ENCODE data around the gene CENPF.
"Not testable (repeated sequence)": the region's sequence is repeated elsewhere in the genome, so short reads cannot be mapped to it uniquely, and the experiment has no call there.

Gene CENPF

GRCh38 chr1:214650664-214651063 is 47.7 kb downstream of the CENPF start:
- Histone ChIP-seq H3K9ac (ENCODE audit: low read depth, low read length) (no peak overlapping the region), H3K4me1 (ENCODE audit: insufficient read depth, low read length) (no peaks in the 10 kb centered on the region), H3K27ac (ENCODE audit: low read length) (no peak overlapping the region), H3K9me3 (ENCODE audit: insufficient read depth, low read depth, low read length) (no peaks in the 10 kb centered on the region), H3K36me3 (ENCODE audit: insufficient read depth, low read depth, low read length) (peaks cover 100% of the 10 kb centered on the region), H3K27me3 (ENCODE audit: insufficient read depth, low read length) (no peaks in the 10 kb centered on the region), H3K4me3 (ENCODE audit: low read length) (no peak overlapping the region)

GRCh38 chr1:214657299-214657698 is 54.3 kb downstream of the CENPF start:
- Histone ChIP-seq H3K9ac (ENCODE audit: low read depth, low read length) (no peak overlapping the region), H3K27ac (ENCODE audit: low read length) (no peak overlapping the region), H3K27me3 (ENCODE audit: insufficient read depth, low read length) (no peaks in the 10 kb centered on the region), H3K36me3 (ENCODE audit: insufficient read depth, low read depth, low read length) (peaks cover 100% of the 10 kb centered on the region), H3K4me1 (ENCODE audit: insufficient read depth, low read length) (no peaks in the 10 kb centered on the region), H3K4me3 (ENCODE audit: low read length) (no peak overlapping the region), H3K9me3 (ENCODE audit: insufficient read depth, low read depth, low read length) (no peaks in the 10 kb centered on the region)

GRCh38 chr1:214658175-214658574 is 55.2 kb downstream of the CENPF start:
- H3K4me1 ChIP-seq (ENCODE audit: insufficient read depth, low read length): no peaks in the 10 kb centered on the region
- no peaks in the 10 kb centered on the region for H3K9me3 ChIP-seq (ENCODE audit: insufficient read depth, low read depth, low read length)
- peaks cover 100% of the 10 kb centered on the region for H3K36me3 ChIP-seq (ENCODE audit: insufficient read depth, low read depth, low read length)
- no peak overlapping the region for H3K27ac ChIP-seq (ENCODE audit: low read length)
- no peak overlapping the region for H3K9ac ChIP-seq (ENCODE audit: low read depth, low read length)
- H3K4me3 ChIP-seq (ENCODE audit: low read length): no peak overlapping the region
- H3K27me3 ChIP-seq (ENCODE audit: insufficient read depth, low read length): no peaks in the 10 kb centered on the region

- no peak overlapping the region for H3K4me3 ChIP-seq (ENCODE audit: low read length)
- no peak overlapping the region for H3K27ac ChIP-seq (ENCODE audit: low read length)
- H3K9me3 ChIP-seq (ENCODE audit: insufficient read depth, low read depth, low read length): no peaks in the 10 kb centered on the region
- peaks cover 100% of the 10 kb centered on the region for H3K36me3 ChIP-seq (ENCODE audit: insufficient read depth, low read depth, low read length)
- H3K27me3 ChIP-seq (ENCODE audit: insufficient read depth, low read length): no peaks in the 10 kb centered on the region
- no peaks in the 10 kb centered on the region for H3K4me1 ChIP-seq (ENCODE audit: insufficient read depth, low read length)
- no peak overlapping the region for H3K9ac ChIP-seq (ENCODE audit: low read depth, low read length)
These were observed 55.8 kb downstream of the CENPF start for GRCh38 chr1:214658785-214659184.

GRCh38 chr1:214660190-214660589 is 57.2 kb downstream of the CENPF start:
- Histone ChIP-seq H3K36me3 (ENCODE audit: insufficient read depth, low read depth, low read length) (peaks cover 100% of the 10 kb centered on the region), H3K4me3 (ENCODE audit: low read length) (no peak overlapping the region), H3K27ac (ENCODE audit: low read length) (no peak overlapping the region), H3K9me3 (ENCODE audit: insufficient read depth, low read depth, low read length) (no peaks in the 10 kb centered on the region), H3K9ac (ENCODE audit: low read depth, low read length) (no peak overlapping the region), H3K27me3 (ENCODE audit: insufficient read depth, low read length) (no peaks in the 10 kb centered on the region), H3K4me1 (ENCODE audit: insufficient read depth, low read length) (no peaks in the 10 kb centered on the region)

- Histone ChIP-seq H3K9ac (ENCODE audit: low read depth, low read length) (no peak overlapping the region), H3K27me3 (ENCODE audit: insufficient read depth, low read length) (no peaks in the 10 kb centered on the region), H3K9me3 (ENCODE audit: insufficient read depth, low read depth, low read length) (no peaks in the 10 kb centered on the region), H3K36me3 (ENCODE audit: insufficient read depth, low read depth, low read length) (peaks cover 100% of the 10 kb centered on the region), H3K27ac (ENCODE audit: low read length) (no peak overlapping the region), H3K4me3 (ENCODE audit: low read length) (no peak overlapping the region), H3K4me1 (ENCODE audit: insufficient read depth, low read length) (no peaks in the 10 kb centered on the region)
These were observed 57.9 kb downstream of the CENPF start for GRCh38 chr1:214660900-214661299.

GRCh38 chr1:214662223-214662785 is 59.3 kb downstream of the CENPF start:
- Histone ChIP-seq H3K36me3 (ENCODE audit: insufficient read depth, low read depth, low read length) (peaks cover 100% of the 10 kb centered on the region), H3K4me3 (ENCODE audit: low read length) (no peak overlapping the region), H3K27ac (ENCODE audit: low read length) (no peak overlapping the region), H3K27me3 (ENCODE audit: insufficient read depth, low read length) (no peaks in the 10 kb centered on the region), H3K9ac (ENCODE audit: low read depth, low read length) (no peak overlapping the region), H3K9me3 (ENCODE audit: insufficient read depth, low read depth, low read length) (no peaks in the 10 kb centered on the region), H3K4me1 (ENCODE audit: insufficient read depth, low read length) (no peaks in the 10 kb centered on the region)

GRCh38 chr1:214664651-214665433 is 61.8 kb downstream of the CENPF start:
- no peak overlapping the region for H3K4me3 ChIP-seq (ENCODE audit: low read length)
- H3K27me3 ChIP-seq (ENCODE audit: insufficient read depth, low read length): no peaks in the 10 kb centered on the region
- H3K9ac ChIP-seq (ENCODE audit: low read depth, low read length): no peak overlapping the region
- H3K36me3 ChIP-seq (ENCODE audit: insufficient read depth, low read depth, low read length): peaks cover 99% of the 10 kb centered on the region
- no peak overlapping the region for H3K27ac ChIP-seq (ENCODE audit: low read length)
- H3K4me1 ChIP-seq (ENCODE audit: insufficient read depth, low read length): no peaks in the 10 kb centered on the region
- H3K9me3 ChIP-seq (ENCODE audit: insufficient read depth, low read depth, low read length): no peaks in the 10 kb centered on the region

- Histone ChIP-seq H3K27ac (ENCODE audit: low read length) (no peak overlapping the region), H3K4me3 (ENCODE audit: low read length) (no peak overlapping the region), H3K9me3 (ENCODE audit: insufficient read depth, low read depth, low read length) (no peaks in the 10 kb centered on the region), H3K27me3 (ENCODE audit: insufficient read depth, low read length) (no peaks in the 10 kb centered on the region), H3K36me3 (ENCODE audit: insufficient read depth, low read depth, low read length) (peaks cover 97% of the 10 kb centered on the region), H3K4me1 (ENCODE audit: insufficient read depth, low read length) (no peaks in the 10 kb centered on the region), H3K9ac (ENCODE audit: low read depth, low read length) (no peak overlapping the region)
These were observed 62.7 kb downstream of the CENPF start for GRCh38 chr1:214665606-214666110.

- H3K27ac ChIP-seq (ENCODE audit: low read length): no peak overlapping the region
- H3K36me3 ChIP-seq (ENCODE audit: insufficient read depth, low read depth, low read length): peaks cover 92% of the 10 kb centered on the region
- no peaks in the 10 kb centered on the region for H3K9me3 ChIP-seq (ENCODE audit: insufficient read depth, low read depth, low read length)
- H3K27me3 ChIP-seq (ENCODE audit: insufficient read depth, low read length): no peaks in the 10 kb centered on the region
- H3K9ac ChIP-seq (ENCODE audit: low read depth, low read length): no peak overlapping the region
- no peak overlapping the region for H3K4me3 ChIP-seq (ENCODE audit: low read length)
- H3K4me1 ChIP-seq (ENCODE audit: insufficient read depth, low read length): no peaks in the 10 kb centered on the region
These were observed 63.7 kb downstream of the CENPF start for GRCh38 chr1:214666674-214667073.

- Histone ChIP-seq H3K36me3 (ENCODE audit: insufficient read depth, low read depth, low read length) (peaks cover 66% of the 10 kb centered on the region), H3K9me3 (ENCODE audit: insufficient read depth, low read depth, low read length) (no peaks in the 10 kb centered on the region), H3K27me3 (ENCODE audit: insufficient read depth, low read length) (no peaks in the 10 kb centered on the region), H3K4me3 (ENCODE audit: low read length) (no peak overlapping the region), H3K27ac (ENCODE audit: low read length) (no peak overlapping the region), H3K4me1 (ENCODE audit: insufficient read depth, low read length) (no peaks in the 10 kb centered on the region), H3K9ac (ENCODE audit: low read depth, low read length) (no peak overlapping the region)
These were observed 67.1 kb downstream of the CENPF start for GRCh38 chr1:214670098-214670497.

- not testable (repeated sequence) for H3K9me3 ChIP-seq (ENCODE audit: insufficient read depth, low read depth, low read length); H3K9ac ChIP-seq (ENCODE audit: low read depth, low read length); H3K4me1 ChIP-seq (ENCODE audit: insufficient read depth, low read length); H3K4me3 ChIP-seq (ENCODE audit: low read length); H3K27ac ChIP-seq (ENCODE audit: low read length); H3K27me3 ChIP-seq (ENCODE audit: insufficient read depth, low read length)
- peaks cover 36% of the 10 kb centered on the region for H3K36me3 ChIP-seq (ENCODE audit: insufficient read depth, low read depth, low read length)
These were observed 70.0 kb downstream of the CENPF start for GRCh38 chr1:214673029-214673428.
